ENCODE results near the gene RAB44.

RAB44 gene

GRCh38 chr6:36728289-36729160 is 30.9 kb downstream of the RAB44 start:
- no peak for DNase-seq

DNA sequence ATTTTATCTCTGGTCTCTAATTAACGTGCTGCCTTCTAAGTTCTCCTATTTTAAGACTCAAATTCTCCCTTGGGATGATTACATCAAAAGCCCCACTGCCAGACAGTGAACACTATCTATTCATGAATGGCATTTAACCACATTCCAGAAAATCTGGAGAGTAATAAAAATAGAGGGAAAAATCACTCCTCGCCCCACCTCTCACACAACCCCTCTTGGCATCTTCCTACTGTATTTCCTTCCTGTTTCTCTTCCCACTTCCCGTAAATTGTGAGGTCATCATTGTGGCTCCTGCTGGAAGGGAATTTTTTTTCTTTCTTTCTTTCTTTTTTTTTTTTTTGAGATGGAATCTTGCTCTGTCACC is 31.5 kb downstream of the RAB44 start:
- no peak for DNase-seq

DNA sequence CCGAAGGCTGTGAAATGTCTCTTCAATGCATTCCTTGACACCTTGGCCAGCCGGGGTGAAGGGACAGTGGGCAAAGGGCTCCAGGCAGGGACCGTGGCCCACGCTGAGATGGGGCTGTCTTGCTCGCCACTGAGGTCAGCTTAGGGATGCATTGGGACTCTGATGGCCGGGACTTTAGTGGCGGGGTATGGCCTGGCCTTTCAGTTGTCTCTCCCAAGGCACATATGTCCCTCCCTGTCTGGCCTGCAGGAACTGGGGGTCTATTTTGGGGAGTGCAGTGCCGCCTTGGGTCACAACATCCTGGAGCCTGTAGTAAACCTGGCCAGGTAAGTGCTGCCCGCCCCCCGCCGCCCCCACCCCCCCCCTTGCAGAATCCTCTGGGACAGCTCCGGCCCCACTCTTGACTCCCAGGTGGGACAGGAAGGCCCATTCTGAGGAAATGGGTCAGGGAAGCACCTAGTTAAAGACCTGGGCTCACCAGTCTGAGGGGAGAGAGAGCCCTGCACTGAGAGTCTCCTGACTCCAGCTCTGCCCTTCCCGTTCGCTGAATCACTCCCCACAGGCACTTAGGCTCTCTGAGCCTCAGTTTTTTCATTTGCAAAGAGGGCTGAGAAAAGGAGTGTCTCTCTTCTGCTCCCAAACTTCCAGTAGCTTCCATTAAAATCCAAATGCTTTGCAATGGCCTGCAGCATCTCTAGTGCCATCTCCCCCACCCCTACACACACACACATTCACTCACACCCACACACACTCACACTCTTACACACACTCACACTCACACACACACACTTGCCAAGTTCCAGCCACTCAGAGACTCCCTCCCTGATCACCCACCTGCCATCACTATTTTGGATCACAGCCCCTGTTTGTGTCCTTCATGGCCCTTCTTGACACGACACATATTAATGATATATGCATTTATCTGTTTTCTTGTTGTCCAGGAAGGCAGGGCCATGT is 33.1 kb downstream of the RAB44 start:
- no peak for DNase-seq

DNA sequence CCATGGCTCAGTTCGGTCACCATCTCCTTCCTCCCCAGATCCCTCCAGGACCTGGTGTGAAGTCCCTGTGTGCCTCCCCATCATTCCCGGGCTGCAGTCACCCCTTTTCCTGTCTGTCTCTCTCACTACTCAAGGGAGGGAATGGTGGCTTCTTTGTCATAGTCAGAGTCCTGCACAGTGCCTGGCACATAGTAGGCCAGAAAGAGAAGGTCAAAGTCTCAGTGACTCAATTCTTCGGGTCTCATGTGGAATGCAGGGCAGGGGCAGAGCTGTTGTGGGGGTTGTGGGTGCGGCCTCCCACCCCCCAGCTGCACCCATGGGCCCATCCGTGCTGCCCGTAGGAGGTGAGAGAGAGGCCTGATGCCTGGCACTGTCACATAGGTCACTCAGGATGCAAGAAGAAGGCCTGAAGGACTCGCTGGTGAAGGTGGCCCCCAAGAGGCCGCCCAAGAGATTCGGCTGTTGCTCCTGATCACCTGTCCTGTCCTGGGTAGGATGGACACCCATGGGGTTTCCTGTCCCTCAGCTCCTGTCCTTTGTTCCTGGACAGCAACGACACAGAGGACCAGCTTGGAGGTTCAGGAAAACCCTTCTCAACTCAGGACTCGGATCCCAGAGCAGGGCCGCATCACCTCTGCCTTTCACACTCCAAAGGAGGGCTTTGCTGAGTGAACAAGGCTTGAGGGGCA is 34.1 kb downstream of the RAB44 start:
- DNase-seq: no peak

- DNase-seq: no peak
These were observed 35.7 kb downstream of the RAB44 start for GRCh38 chr6:36733300-36733699.

GRCh38 chr6:36734486-36735060 is 36.9 kb downstream of the RAB44 start:
- no peak for DNase-seq

DNA sequence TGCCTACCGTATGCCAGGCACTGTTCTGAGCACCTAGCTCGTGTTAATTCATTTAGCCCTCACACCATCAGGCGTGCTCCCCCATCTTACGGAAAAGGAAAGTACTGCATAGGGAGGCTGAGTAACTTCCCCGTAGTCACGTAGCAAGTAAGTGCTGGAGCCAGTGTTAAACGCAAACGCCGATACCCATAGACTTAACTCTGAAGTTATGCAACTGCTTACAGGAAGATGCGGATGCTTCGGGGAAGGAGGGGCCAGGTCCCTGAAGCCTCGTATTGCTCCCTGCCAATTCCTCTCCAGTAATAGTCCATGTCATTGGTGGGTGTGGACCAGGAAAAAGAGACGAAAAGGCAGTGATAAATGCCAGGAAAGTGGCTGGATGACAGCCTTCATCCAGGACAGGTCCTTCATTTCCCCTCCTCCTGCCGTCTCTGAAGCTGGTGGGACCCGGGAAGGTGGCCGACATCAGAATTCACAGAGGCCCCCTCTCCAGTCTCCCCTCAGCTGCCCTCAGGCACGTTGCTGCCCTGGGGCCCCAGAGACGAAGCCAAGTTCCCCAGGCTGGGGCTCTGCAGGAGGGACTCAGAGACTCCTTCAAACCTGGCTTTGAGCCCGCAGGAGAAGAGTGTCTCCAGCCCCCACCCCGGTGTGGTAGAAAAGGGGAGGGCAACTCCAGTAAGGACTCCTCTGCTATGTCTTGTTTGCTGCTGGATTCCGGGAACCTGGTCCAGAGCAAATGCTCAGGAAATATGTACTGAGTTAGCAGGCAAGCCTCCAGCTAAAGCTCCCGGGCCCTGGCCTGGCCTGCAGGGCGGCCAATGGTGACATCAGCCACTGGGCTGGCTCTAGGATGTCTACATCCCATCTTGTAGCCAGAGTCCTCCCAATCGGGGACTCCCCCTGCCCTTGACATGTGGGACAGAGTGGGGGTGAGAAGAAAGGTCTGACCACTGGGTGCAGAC is 37.8 kb downstream of the RAB44 start:
- peak in 11 of 56 donors; percentile 6 to 49 (median 25) for DNase-seq

DNA sequence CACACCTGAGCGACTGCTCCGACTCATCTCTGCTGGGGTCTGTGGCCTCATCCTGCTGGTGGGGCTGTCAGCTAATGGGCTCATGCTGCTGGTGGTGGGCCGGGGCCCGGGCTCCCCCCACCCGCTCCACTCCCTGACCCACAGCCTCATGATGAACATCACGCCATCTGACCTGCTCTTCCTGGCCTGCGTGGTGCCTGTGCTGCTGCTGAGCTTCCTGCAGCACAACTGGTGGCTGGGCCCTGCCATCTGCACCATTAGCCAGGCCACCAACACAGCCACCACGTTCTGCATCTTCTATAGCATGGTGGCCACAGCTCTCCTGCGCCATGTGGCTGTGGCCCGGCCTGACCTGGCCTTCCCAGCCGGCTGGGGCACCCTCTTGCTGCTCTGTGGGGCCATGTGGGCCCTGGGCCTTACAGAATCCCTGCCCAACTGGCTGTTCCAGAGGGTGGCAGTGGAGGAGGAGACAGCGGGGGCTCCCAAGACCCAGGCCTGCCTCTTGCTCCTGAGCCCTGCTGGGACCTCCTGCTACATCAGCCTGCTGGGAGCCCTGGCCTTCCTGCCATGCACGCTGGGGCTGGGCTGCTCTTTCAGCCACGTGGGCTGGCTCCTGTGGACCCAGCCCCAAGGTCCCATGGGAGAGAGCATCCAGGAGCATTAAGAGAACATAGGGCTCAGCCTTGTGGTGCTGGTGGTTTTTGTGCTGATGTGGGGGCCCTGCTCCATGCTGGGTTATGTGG is 39.6 kb downstream of the RAB44 start:
- no peak for DNase-seq

- no peak for DNase-seq
These were observed 40.5 kb downstream of the RAB44 start for GRCh38 chr6:36738108-36738507.

- DNase-seq: peak in 1 of 56 donors; percentile 4
These were observed 42.6 kb downstream of the RAB44 start for GRCh38 chr6:36739947-36740817.

- DNase-seq: no peak
These were observed 43.2 kb downstream of the RAB44 start for GRCh38 chr6:36740818-36741179.

DNA sequence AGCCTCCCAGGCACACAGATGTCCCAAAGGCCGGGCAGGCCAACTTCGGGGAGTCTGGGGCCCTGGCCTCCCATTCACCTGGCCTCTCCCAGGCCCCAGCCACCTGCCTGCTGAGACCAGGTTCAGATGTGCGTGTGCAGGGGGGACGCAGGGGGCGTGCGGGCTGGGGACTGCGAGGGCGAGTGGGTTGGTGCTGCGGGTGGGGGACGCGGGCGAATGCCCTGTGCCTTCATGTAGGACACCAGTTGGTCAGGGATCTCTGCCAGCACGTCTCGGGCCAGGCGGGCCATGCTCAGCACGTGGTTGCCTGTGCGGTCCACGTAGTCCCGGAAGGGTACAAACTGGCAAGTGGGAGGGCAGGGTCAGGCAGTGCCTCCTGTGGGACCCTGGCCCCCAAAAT is 44.5 kb downstream of the RAB44 start:
- DNase-seq: no peak

- no peak for DNase-seq
These were observed 45.4 kb downstream of the RAB44 start for GRCh38 chr6:36743032-36743431.

- DNase-seq: no peak
These were observed 46.1 kb downstream of the RAB44 start for GRCh38 chr6:36743538-36744303.

DNA sequence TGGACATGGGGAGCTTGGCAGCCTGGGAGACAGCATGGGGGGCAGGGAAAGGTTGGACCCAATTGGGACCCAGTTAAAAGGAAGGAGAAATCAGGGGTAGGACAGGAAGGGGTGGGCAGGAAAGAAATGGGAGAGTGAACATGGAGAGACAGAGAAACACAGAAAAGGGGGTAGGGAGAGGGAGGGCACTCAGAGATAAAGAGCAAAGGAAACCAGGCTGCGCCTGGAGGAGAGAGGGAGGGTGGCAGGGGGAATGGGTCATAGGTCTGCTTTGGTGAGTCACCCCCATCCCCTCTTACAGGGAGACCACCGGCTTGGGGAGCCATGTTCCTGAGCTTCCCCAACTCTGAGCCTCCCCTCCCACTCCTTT is 46.7 kb downstream of the RAB44 start:
- DNase-seq: no peak

DNA sequence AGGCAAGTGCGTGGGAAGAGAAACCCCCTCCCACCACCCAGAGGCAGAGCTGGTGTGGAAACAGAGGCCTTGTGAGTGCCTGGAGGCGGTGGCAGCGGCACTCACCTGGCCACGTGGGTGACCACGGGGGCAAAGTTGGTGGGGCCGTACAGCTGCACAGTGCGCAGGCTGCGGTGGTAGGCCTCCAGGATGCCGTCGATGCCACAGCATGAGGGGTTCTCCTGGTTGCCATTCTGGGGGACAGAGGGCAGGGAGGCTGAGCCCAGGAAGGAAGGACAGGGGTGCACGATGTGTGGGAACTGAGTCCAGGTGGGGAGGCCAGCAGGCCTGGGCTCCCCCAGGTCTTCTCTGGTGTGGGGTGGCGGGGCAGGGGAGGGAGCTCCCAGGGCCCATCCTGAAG is 47.7 kb downstream of the RAB44 start:
- no peak for DNase-seq

DNA sequence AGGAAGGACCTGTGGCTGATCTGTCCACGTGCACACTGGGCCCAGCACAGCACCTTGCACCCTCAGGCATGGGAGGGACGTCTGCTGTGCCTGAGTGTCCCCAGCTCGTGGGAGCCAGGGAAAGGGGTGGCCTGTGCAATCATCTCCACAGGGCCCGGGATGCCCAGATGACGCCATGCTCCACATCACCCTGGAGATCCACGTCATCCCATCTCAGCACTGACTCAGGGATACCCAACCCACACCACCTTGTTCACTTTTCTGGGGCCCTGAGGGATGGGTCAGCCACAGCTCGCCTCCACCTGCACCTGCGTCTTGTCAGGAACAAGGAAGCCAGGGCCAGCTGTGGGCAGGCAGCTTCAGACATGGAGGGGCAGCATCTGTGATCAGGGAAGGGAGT is 48.2 kb downstream of the RAB44 start:
- no peak for DNase-seq

GRCh38 chr6:36746251-36746650 is 48.6 kb downstream of the RAB44 start:
- DNase-seq: no peak

Data from amygdala (tissue), 56 donors.